Lung (tissue), 12 donors: Measurements from ENCODE around the gene IFNLR1. TPM values are rescaled to one million over a fixed set of nuclear protein-coding genes. Genes with fewer than 3 reads are reported as not detected.

Experiments
- ATAC-seq: fragments of 200-7000 bp; cut with Tn5 transposase; one replicate; pipeline ENCODE4 v1.9.1; 2020; ENCODE audit warnings: moderate number of reproducible peaks; ENCODE audit not compliant: insufficient read depth, low FRiP score
- DNase-seq, 3 donors: peaks; one replicate each; pipeline ENCODE4 v3.0.0-alpha.2; 2013 to 2017
- H3K27ac ChIP-seq, 2 donors: one replicate each; pipeline ENCODE4 v1.5.1; 2013; ENCODE audit warnings: mild to moderate bottlenecking in 2 of 2, moderate library complexity in 2 of 2, control low read depth in 1 of 2, inconsistent platforms in 1 of 2, low read depth in 1 of 2, low read length in 1 of 2
- H3K27me3 ChIP-seq, 3 donors: one replicate each; pipeline ENCODE4 v1.5.1; 2013; ENCODE audit warnings: low read length in 2 of 3; ENCODE audit not compliant: control insufficient read depth in 3 of 3, insufficient read depth in 3 of 3
- H3K36me3 ChIP-seq, 4 donors: one replicate each; pipeline ENCODE4 v1.5.1; 2013; ENCODE audit warnings: low read length in 4 of 4, mild to moderate bottlenecking in 1 of 4, moderate library complexity in 1 of 4; ENCODE audit not compliant: control insufficient read depth in 4 of 4, insufficient read depth in 4 of 4
- H3K4me1 ChIP-seq, 5 donors: one replicate each; pipeline ENCODE4 v1.5.1; 2013; ENCODE audit warnings: low read length in 5 of 5, mild to moderate bottlenecking in 2 of 5, moderate library complexity in 1 of 5; ENCODE audit not compliant: control insufficient read depth in 5 of 5, insufficient read depth in 5 of 5
- H3K4me3 ChIP-seq: one replicate; pipeline ENCODE4 v1.5.1; 2013; ENCODE audit warnings: mild to moderate bottlenecking, control low read depth, moderate library complexity
- H3K9ac ChIP-seq, 2 donors: one replicate each; pipeline ENCODE4 v1.5.1; 2013; ENCODE audit warnings: low read length in 2 of 2, control low read depth in 1 of 2; ENCODE audit not compliant: insufficient read depth in 1 of 2
- H3K9me3 ChIP-seq, 4 donors: one replicate each; pipeline ENCODE4 v1.5.1; 2013; ENCODE audit warnings: low read length in 3 of 4, mild to moderate bottlenecking in 1 of 4, moderate library complexity in 1 of 4; ENCODE audit not compliant: control insufficient read depth in 4 of 4, insufficient read depth in 3 of 4
- CTCF ChIP-seq: IDR thresholded peaks from 2 replicates; pipeline ENCODE4 v1.5.1; 2012; ENCODE audit warnings: mild to moderate bottlenecking; ENCODE audit errors: control extremely low read depth, extremely low read depth
- WGBS, 2 donors: extraction: QIAGEN DNeasy Blood & Tissue Kit; methylation state at CpG; one replicate each; pipeline ENCODE4 v1.1.7; 2013; 5-methylcytosine and 5-hydroxymethylcytosine counted together
- polyA plus RNA-seq, 2 donors: library from polyadenylated mRNA; stranded (reverse); fragments of 200-250 nt; gene quantifications; one replicate each; pipeline ENCODE4 v1.2.1, GENCODE V29; 2013
- total RNA-seq, 2 donors: library from RNA; depleted of rRNA in 1 of 2; stranded (reverse); fragments of >200 nt in 1 of 2; gene quantifications; one replicate each; pipeline ENCODE4 v1.2.1, GENCODE V29; 2014 to 2021
- donor health status: control.
- donor health status: control.
- donor health status: Bipolar disorder and iron deficiency.
- donor health status: healthy.
- donor health status: DM: yes; HTN: yes; CAD: no.

Gene IFNLR1
- total and polyA plus RNA-seq, 4 donors = 1.2 to 9.0 (median 2.7) TPM

DNA sequence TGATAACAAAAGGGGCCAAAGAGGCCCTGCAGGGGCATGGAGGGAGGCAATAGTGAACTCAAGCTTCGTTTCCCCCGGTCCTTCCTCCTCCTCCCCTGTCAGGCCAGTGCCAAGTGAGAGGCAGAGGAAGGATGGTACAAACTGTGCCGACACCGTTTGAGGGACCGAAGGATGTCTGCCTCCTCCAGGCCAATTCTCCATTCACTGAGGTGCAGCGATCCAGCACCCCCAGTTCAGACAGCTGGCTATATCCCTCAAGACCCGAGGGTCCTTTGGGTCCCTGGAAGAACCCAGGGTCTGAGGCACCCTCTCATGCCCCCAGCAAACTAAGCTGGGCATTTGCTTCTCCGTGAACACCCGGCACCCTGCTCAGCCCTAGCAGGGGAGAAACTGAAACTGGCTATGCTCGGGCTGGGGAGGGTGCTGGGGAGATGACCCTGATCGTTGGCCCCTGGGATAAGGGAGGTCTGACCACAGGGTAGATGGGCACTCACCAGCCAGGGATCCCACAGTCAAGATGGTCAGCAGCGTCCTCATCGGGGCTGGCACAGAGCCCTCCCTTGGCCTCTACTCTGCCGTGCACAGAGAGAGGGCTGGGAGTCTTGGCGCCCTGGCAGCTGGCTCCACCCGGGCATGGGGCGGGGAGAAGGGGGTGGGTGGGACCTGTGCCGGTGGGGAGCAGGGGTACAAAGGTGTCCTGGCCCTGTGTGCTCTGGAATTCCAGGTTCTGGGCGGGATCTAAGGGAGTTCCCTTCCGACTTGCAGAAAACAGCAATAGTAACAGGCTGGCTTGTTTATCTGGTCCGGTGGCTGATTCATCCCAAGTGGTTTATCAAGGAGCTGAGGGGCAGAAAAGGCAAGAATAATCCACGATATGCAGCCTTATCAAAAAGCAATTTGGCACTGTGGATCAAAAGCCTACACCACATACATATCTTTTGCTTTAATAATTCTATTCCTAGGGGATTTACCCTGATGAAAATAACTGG, 44.2 kb downstream of the IFNLR1 start, which contains the start of gene IL22RA1:
TSS of gene IL22RA1 (minus strand) at position 595 of the 989 bp plus-strand sequence. CDS start at position 537, 58 bp downstream.
- no peaks in the 10 kb centered on the region for H3K27me3 ChIP-seq
- H3K4me3 ChIP-seq = no peak within 1 kb of the TSS
- WGBS, 2 donors = 50 to 71% methylated on average over 22 of the region's 22 CpGs
- ATAC-seq (no peak), DNase-seq (peak in 1 of 3 donors; percentile 14)
- peaks cover 0 to 9% (median 5%) of the 10 kb centered on the region in 5 donors for H3K4me1 ChIP-seq
- H3K9ac ChIP-seq = no peak within 1 kb of the TSS
- no peak for TF ChIP-seq CTCF
- no peak within 1 kb of the TSS for H3K27ac ChIP-seq
- no peaks in the 10 kb centered on the region for H3K9me3 ChIP-seq
- H3K36me3 ChIP-seq = no peaks in the 10 kb centered on the region

GRCh38 chr1:24141311-24141997, 45.6 kb downstream of the IFNLR1 start:
- no peaks in the 10 kb centered on the region for H3K27me3 ChIP-seq
- no peaks in the 10 kb centered on the region for H3K36me3 ChIP-seq
- no peak overlapping the region for H3K27ac ChIP-seq
- no peak overlapping the region for H3K9ac ChIP-seq
- 84% methylated on average over 10 of the region's 10 CpGs for WGBS, 2 donors
- ATAC-seq (no peak), DNase-seq (peak; percentile 35 to 76 (median 61))
- H3K4me1 ChIP-seq = peaks cover 0 to 9% (median 5%) of the 10 kb centered on the region in 5 donors
- no peaks in the 10 kb centered on the region for H3K9me3 ChIP-seq
- TF ChIP-seq CTCF = no peak
- no peak overlapping the region for H3K4me3 ChIP-seq

GRCh38 chr1:24140741-24141181, 46.3 kb downstream of the IFNLR1 start:
- DNase-seq (no peak), ATAC-seq (no peak)
- H3K4me1 ChIP-seq = peaks cover 0 to 9% (median 5%) of the 10 kb centered on the region in 5 donors
- TF ChIP-seq CTCF = no peak
- WGBS, 2 donors = 91 to 95% methylated on average over 17 of the region's 17 CpGs
- H3K9me3 ChIP-seq = no peaks in the 10 kb centered on the region
- no peaks in the 10 kb centered on the region for H3K36me3 ChIP-seq
- H3K4me3 ChIP-seq = no peak overlapping the region
- no peaks in the 10 kb centered on the region for H3K27me3 ChIP-seq
- no peak overlapping the region for H3K9ac ChIP-seq
- H3K27ac ChIP-seq = no peak overlapping the region
